Measurements from ENCODE around the gene SERP2. TPM values are rescaled to one million over a fixed set of nuclear protein-coding genes. Genes with fewer than 3 reads are reported as not detected.

Gene SERP2
- total and polyA plus RNA-seq, 2 of the 13 experiments (the other 11 are each of a cell fraction or from before 2014, with no cell fraction given), result not detected

GRCh38 chr13:44404261-44405132, 30.9 kb downstream of the SERP2 start (continued):
- TF ChIP-seq SALL2 (CRISPR knock-in tag; IDR thresholded peaks at IDR 0.05), result no peak
- no peak for TF ChIP-seq DNMT1 (CRISPR knock-in tag; IDR thresholded peaks at IDR 0.05)
- TF ChIP-seq ZNF629 (CRISPR knock-in tag; conservative IDR thresholded peaks at IDR 0.05), result 0 out of 2 replicates have a peak, but pooled peaks have one; percentile 21
- TF ChIP-seq XRCC5 (optimal IDR thresholded peaks at IDR 0.05; ENCODE audit: low read length), result peak; percentile 71
- TF ChIP-seq ZNF142 (CRISPR knock-in tag; IDR thresholded peaks at IDR 0.05), result no peak
- TF ChIP-seq ZNF597 (CRISPR knock-in tag; IDR thresholded peaks at IDR 0.05), result no peak
- TF ChIP-seq ZNF234 (CRISPR knock-in tag; conservative IDR thresholded peaks at IDR 0.05), result no peak
- TF ChIP-seq GATAD2A (CRISPR knock-in tag; IDR thresholded peaks at IDR 0.05), result peak; percentile 92
- TF ChIP-seq ZSCAN21 (CRISPR knock-in tag; IDR thresholded peaks at IDR 0.05; ENCODE audit: borderline replicate concordance), result peak; percentile 87
- no peak for TF ChIP-seq RFX1 (IDR thresholded peaks at IDR 0.05)
- 0 out of 2 replicates have a peak, but pooled peaks have one; percentile 55 for TF ChIP-seq CAMTA2 (CRISPR knock-in tag; IDR thresholded peaks at IDR 0.05; ENCODE audit: borderline replicate concordance)
- no peak; the same call in 1 of the 2 replicates for TF ChIP-seq ZNF777 (CRISPR knock-in tag; IDR thresholded peaks at IDR 0.05)
- no peak for TF ChIP-seq SNAI1 (CRISPR knock-in tag; IDR thresholded peaks at IDR 0.05; ENCODE audit: borderline replicate concordance)
- TF ChIP-seq DMTF1 (CRISPR knock-in tag; IDR thresholded peaks at IDR 0.05), result no peak; the same call in 1 of the 2 replicates
- peak; percentile 92 for TF ChIP-seq YY1 (IDR thresholded peaks at IDR 0.05; ENCODE audit: insufficient read depth, insufficient replicate concordance, low read depth, low read length)
- peak; percentile 82; the same call in 1 of the 2 replicates for TF ChIP-seq ZNF557 (CRISPR knock-in tag; IDR thresholded peaks at IDR 0.05)
- no peak for TF ChIP-seq JARID2 (CRISPR knock-in tag; IDR thresholded peaks at IDR 0.05; ENCODE audit: insufficient replicate concordance)
- no peak for TF ChIP-seq NPAS2 (CRISPR knock-in tag; IDR thresholded peaks at IDR 0.05; ENCODE audit: borderline replicate concordance)
- TF ChIP-seq ZNF335 (CRISPR knock-in tag; IDR thresholded peaks at IDR 0.05), result no peak
- TF ChIP-seq RFXANK (CRISPR knock-in tag; IDR thresholded peaks at IDR 0.05), result no peak
- TF ChIP-seq TMF1 (CRISPR knock-in tag; IDR thresholded peaks at IDR 0.05; ENCODE audit: low read depth), result no peak
- TF ChIP-seq HOXA3 (CRISPR knock-in tag; IDR thresholded peaks at IDR 0.05), result peak; percentile 89

Data from HepG2 (cell line).